Measurements from ENCODE around the gene ARL16.

- TF ChIP-seq CTCF (IDR thresholded peaks at IDR 0.05) (no peak), ZFX (IDR thresholded peaks at IDR 0.05; ENCODE audit: borderline replicate concordance) (no peak)
Observed at GRCh38 chr17:81691196-81691595, 7.6 kb upstream of the ARL16 start.

Data from 22Rv1 (cell line).